AG09309 (cell line): ENCODE results near the gene ZNF326.
"Not testable (repeated sequence)": the region's sequence is repeated elsewhere in the genome, so short reads cannot be mapped to it uniquely, and the experiment has no call there.

ENCODE experiments used
- DNase-seq: peaks from one replicate; pipeline ENCODE4 v3.0.0-alpha.2; 2010; ENCODE audit warnings: low read depth
- H3K4me3 ChIP-seq: 2 replicates; pipeline ENCODE4 v1.5.1; 2011; ENCODE audit warnings: mild to moderate bottlenecking, low read depth, low read length, moderate library complexity; ENCODE audit not compliant: control insufficient read depth
- CTCF ChIP-seq: IDR thresholded peaks from 2 replicates; pipeline ENCODE4 v1.5.1; 2011; ENCODE audit warnings: mild to moderate bottlenecking, low read depth, low read length, inconsistent platforms; ENCODE audit not compliant: insufficient read depth, control insufficient read depth; ENCODE audit errors: missing control alignments

Gene ZNF326

GRCh38 chr1:89996450-89997110 is 1.7 kb downstream of the ZNF326 start:
- TF ChIP-seq CTCF = no peak
- no peak for DNase-seq
- peak overlapping the region; percentile 74 for H3K4me3 ChIP-seq

- not testable (repeated sequence) for H3K4me3 ChIP-seq, DNase-seq
Observed at GRCh38 chr1:89997152-89997551, 2.2 kb downstream of the ZNF326 start.

- no peak for TF ChIP-seq CTCF
- DNase-seq = no peak
- no peak overlapping the region for H3K4me3 ChIP-seq
Observed at GRCh38 chr1:89998306-89998705, 3.4 kb downstream of the ZNF326 start.

- H3K4me3 ChIP-seq = no peak overlapping the region
- no peak for DNase-seq
Observed at GRCh38 chr1:89999208-89999607, 4.3 kb downstream of the ZNF326 start.

GRCh38 chr1:89999628-90000027 is 4.7 kb downstream of the ZNF326 start:
- no peak for DNase-seq
- no peak for TF ChIP-seq CTCF
- no peak overlapping the region for H3K4me3 ChIP-seq

More at GRCh38 chr1:89999208-89999607, 4.3 kb downstream of the ZNF326 start:
- TF ChIP-seq CTCF = no peak

- DNase-seq = no peak
- no peak for TF ChIP-seq CTCF
- H3K4me3 ChIP-seq = no peak overlapping the region
Observed at GRCh38 chr1:90000934-90001676, 6.2 kb downstream of the ZNF326 start.

- no peak for TF ChIP-seq CTCF
- no peak overlapping the region for H3K4me3 ChIP-seq
- no peak for DNase-seq
Observed at GRCh38 chr1:90007979-90008404, 13.1 kb downstream of the ZNF326 start.
